Embryonic facial prominence (tissue), 1 donor: ENCODE results near the gene SMARCD3.
A peak's percentile ranks its signal among the peaks of the same experiment; 100 is the strongest.

Experiments used
- DNase-seq: peaks from one replicate; pipeline ENCODE4 v3.0.0-alpha.2; 2016; ENCODE audit errors: extremely low spot score

The SMARCD3 gene

GRCh38 chr7:151248346-151249033 is at the start of gene SMARCD3:
Gene SMARCD3, minus strand, starts transcription at chr7:151248694. Its CDS starts 132 bp downstream, at chr7:151248562.
- DNase-seq = no peak

- no peak for DNase-seq
Measured at GRCh38 chr7:151296202-151296992, 47.9 kb upstream of the SMARCD3 start.

DNA sequence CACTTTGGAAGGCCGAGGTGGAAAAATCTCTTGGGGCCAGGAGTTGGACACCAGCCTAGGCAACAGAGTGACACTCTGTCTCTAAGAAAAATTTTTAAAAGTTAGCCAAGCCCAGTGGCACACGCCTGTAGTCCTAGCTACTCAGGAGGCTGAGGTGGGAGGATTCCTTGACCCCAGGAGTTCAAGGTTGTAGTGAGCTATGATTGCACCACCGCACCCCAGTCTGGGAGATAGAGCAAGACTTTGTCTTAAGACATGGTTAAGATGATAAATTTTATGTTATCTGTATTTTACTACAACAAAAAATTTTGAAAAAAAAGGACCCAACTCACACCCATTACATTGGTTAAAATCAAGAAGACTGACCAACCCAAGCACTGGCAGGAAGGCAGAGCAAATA is 44.4 kb upstream of the SMARCD3 start:
- no peak for DNase-seq

DNA sequence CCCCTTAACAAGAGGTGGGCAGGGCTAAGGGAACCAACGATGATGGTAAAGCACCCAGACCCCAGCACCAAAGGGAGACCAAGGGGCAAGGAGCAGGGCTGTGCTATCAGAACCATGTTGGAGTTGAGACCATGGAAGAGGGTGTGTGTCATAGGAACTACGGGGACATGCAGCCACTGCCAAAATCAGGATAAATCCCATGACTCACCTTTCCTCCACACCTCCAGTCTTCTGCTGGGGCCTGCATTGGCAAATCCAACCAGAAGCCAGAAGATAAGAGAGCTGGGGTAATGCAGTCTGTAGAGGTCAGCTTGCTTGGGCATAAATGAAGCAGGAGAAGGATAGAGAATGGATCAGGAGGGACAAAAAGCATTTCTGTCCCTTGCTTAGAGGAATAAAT is 42.7 kb upstream of the SMARCD3 start:
- no peak for DNase-seq

DNA sequence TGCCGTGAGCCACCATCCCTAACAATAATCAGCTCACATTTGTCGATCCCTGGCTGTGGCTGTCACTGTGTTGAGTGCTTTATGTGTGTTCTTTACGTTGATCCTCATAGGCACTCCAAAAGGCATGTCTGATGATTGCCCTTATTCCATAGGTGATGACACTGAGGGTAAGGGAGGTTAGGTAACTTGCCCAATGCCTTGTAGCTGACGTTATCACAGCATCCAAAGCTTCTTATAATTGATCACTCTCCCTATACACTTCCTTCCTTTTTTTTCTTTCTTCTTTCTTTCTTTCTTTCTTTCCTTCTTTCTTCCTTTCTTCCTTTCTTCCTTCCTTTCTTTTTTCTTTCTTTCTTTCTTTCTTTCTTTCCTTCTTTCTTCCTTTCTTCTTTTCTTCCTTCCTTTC is 41.9 kb upstream of the SMARCD3 start:
- DNase-seq = no peak

DNA sequence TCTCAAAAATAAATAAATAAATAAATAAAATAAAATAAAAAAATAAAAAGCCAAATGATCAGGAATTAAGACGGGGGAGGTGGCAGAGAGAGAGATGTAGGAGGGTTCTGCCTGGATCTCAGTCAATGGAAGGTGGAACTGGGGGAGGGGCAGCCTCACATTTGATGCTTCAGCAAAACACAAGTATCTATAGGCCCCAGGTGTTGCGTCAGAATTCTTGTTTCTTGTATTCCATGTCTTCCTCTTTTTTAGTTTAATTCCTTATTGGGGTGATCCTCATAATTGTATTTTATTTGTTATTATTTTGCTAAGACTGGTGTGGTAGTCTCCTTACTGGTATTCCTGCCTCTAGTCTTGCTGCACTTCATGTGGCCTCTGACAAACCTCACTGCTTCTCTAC is 41.4 kb upstream of the SMARCD3 start:
- no peak for DNase-seq

GRCh38 chr7:151286148-151286547 is 37.7 kb upstream of the SMARCD3 start:
- DNase-seq = no peak

GRCh38 chr7:151283302-151283701 is 34.8 kb upstream of the SMARCD3 start:
- DNase-seq = no peak

- DNase-seq = no peak
Measured at GRCh38 chr7:151282111-151282510, 33.6 kb upstream of the SMARCD3 start.

GRCh38 chr7:151281686-151282085 is 33.2 kb upstream of the SMARCD3 start:
- DNase-seq = no peak

DNA sequence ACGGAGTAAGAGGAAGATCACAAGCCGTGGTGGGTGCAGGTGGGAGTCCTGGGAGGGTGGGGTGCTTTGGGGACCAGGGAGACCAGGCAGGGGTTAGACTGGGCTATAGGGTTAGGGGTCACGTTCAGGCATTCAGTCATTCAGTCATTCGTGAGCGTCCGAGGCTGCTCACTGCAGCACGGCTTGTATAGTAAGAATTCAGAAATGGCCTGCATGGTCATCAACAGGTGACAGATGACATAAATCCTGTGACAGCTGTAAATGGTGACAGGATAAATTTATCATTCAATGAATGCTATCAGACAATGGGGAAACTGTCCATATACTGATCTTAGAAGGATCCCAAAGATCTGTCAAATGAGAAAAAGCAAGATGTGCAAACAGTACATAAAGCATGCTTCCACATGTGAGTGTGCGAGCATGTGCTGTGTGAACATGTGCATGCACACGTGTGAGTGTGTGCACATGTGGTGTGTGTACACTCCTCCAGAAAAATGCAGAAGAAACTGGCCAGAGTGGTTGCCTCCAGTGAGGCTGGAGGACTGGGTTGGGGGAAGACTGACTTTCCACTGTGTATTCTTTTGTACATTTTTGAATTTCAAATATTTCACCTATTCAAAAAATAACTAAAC is 32.0 kb upstream of the SMARCD3 start:
- DNase-seq = no peak

- no peak for DNase-seq
Measured at GRCh38 chr7:151279868-151280267, 31.4 kb upstream of the SMARCD3 start.

DNA sequence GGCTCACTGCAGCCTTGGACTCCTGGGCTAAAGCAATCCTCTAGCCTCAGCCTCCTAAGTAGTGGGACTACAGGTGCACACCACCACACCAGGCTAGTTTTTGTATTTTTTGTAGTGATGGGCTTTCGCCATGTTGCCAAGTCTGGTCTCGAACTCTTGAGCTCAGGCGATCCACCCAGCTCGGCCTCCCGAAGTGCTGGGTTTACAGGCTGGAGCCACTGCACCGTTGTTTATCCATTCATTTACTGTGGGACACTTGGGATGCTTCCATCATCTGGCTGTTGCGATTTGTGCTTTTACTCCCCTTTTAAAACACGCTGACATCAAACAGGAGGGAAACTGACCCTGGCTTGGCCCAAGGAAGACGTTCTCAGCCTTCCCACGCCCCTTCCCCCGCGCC is 30.5 kb upstream of the SMARCD3 start:
- DNase-seq = no peak

- DNase-seq = no peak
Measured at GRCh38 chr7:151277631-151278030, 29.1 kb upstream of the SMARCD3 start.

- peak; percentile 46 for DNase-seq
Measured at GRCh38 chr7:151276666-151277590, 28.4 kb upstream of the SMARCD3 start.

DNA sequence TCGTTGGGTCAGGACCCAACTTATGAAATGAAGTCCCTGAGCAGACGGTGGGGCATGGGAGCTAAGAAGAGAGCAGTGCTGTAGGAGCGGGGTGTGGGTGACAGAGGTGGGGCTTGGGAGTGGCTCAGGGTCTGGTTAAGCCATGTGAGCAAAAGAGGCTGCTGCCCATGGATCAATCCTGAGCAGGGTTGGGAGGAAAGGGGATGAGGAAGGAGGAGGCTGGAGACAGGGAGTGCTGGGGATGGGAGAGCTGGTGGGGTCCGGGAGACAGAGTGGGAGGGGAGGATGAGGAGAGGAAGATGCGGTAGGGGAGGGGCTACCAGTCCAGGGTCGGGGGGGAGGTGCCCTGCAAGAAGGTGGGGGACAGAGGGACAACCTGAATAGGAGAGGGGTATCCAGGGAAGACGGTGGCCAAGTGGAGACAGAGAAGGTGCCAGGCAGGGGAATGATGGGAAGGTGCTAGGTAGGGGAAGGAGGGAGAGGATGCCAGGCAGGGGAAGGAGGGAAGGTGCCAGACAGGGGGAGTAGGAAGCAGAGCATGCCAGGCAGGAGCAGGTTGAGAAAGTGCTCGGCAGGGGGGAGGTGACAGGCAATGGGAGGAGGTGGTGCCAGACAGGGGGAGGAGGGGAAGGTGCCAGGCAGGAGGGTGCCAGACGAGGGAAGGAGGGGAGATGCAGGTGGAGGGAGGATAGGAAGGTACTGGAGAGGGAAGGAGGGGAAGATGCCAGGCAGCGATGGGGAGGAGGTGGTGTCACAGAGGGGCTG is 27.5 kb upstream of the SMARCD3 start:
- no peak for DNase-seq

DNA sequence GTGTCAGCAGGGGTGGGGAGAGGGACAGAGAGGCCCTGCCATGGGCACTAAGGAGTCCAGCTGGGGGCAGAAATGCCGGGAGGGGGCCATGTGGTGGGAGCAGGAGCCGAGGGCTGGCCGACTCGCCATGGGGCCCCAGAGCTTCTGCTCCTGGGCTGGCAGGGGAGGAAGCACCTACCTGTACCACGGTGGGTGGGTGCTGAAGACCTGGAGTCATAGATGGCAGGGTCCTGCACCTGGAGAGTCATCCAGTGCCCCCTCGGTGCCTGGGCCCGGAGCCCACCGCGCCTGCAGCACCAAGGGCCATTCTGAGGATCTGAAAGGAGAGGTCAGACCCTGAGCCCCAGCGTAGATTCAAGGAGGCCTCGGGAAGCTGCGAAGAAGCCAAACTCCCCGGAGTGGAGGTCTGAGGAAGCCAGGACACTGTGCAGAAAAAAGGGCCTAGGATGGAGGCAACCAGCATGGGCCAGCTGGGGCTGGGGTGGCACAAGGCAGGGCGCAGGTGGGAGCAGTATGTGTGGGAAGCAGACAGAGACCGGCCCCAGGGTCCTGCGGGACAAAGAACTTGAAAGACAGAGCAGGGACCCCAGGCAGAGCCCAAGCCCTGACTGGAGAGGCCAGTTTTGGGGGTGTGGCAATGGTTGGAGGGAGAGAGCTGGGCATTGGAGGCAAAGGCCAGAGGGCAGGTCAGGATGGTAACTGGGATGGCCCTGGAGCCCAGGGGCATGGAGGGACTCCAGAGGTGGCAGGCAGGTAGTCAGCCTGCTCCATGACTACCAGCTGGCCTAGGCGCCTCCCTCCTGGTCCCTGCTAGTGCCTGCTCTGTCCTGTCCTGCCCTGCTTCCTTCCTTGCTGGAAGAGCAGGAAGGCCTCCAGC is 26.7 kb upstream of the SMARCD3 start:
- DNase-seq = no peak

DNA sequence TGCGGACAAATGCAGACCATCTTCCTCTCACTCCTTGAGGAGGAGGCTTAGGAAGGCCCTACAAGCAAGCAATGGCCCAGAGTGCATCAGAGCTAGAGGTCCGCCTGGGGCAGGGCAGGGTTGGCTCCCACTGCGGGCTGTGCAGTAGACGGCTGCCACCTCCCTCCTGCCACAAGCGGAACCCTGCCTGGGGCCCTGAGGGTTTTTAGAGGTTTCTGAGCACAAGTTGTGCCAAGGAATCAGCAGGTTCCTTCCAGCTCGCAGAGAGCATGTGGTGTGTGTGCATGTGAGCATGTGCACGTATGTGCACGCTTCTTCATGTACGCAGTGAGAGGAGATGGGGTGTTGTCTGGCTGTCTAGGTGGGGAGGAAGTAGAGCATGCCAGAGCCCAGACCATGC is 25.9 kb upstream of the SMARCD3 start:
- DNase-seq = no peak

DNA sequence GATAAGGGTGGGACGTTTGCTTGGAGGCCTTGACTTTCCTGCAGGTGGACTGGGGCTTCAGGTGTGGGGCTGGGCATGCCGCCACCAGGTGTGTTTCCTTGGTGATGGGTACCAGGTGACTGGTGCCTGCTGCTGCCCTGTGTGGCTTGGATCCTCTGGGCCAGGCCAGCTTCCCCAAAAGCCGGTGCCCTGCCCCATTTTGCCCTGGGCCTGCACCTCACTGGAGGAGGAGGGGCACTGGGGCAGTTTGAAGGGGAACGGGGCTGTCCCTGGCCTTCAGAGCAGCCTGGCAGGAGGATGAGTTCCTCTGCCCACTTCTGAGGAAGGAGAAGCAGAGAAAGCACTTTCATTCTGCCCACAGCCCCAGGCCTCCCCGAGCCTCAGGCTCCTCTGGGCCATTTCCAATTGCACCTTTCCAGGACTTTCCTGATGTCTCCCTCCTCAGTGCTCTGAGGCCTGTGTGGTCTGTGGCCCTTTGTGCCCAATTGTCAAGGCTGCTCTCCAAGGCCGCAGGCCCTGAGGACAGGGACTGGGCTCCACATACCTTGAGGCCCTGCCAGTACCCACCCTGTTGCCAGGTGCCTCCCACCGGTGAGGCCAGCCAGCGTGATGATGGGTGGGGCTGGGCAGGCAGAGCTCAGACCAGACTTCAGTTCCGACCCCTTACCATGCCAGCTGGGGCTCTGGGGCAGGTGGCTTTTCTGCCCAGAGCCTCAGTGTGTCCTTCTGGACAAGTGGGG is 25.3 kb upstream of the SMARCD3 start:
- DNase-seq = no peak
